Cortex of kidney (tissue), 1 donor: Measurements from ENCODE around the gene SLC35F6.

Source experiments
- DNase-seq: peaks from one replicate; lab custom pipeline; 2025; lab: John Stamatoyannopoulos, UW

Gene SLC35F6

DNA sequence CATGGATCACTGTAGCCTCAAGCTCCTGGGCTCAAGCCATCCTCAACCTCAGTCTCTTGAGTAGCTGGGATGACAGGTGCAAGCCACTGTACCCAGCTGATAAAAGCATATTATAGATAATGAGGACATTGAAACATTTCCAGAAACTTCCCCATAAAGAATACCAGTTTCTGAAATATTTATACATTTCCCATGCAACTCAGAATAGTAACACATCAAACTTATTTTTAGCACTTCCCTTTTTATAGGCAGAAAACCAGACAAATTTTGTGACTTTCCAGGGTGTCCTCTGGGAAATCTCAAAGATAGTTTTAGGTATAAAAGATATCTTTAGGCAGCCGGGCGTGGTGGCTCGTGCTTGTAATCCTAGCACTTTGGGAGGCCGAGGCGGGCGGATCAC, 58.8 kb downstream of the SLC35F6 start:
- no peak for DNase-seq
